HUES48 (cell line): ENCODE data around the gene COA1.
"Not testable (repeated sequence)": the region's sequence is repeated elsewhere in the genome, so short reads cannot be mapped to it uniquely, and the experiment has no call there.

Experiments used
- H3K27ac ChIP-seq: one replicate; pipeline ENCODE4 v1.7.0; 2013; ENCODE audit warnings: low read depth, low read length, inconsistent platforms
- H3K27me3 ChIP-seq: 2 replicates; pipeline ENCODE4 v1.6.1; 2013; ENCODE audit warnings: mild to moderate bottlenecking, low read length; ENCODE audit not compliant: control insufficient read depth, insufficient read depth
- H3K36me3 ChIP-seq: 2 replicates; pipeline ENCODE4 v1.6.1; 2013; ENCODE audit warnings: low read length; ENCODE audit not compliant: control insufficient read depth, insufficient read depth
- H3K4me1 ChIP-seq: 2 replicates; pipeline ENCODE4 v1.6.1; 2013; ENCODE audit warnings: mild to moderate bottlenecking, low read length; ENCODE audit not compliant: control insufficient read depth, insufficient read depth
- H3K4me3 ChIP-seq: 2 replicates; pipeline ENCODE4 v1.5.1; 2013; ENCODE audit warnings: mild to moderate bottlenecking, low read depth, low read length
- H3K9ac ChIP-seq: 2 replicates; pipeline ENCODE4 v1.6.1; 2013; ENCODE audit warnings: mild to moderate bottlenecking, low read depth, low read length, moderate library complexity
- H3K9me3 ChIP-seq: 2 replicates; pipeline ENCODE4 v1.6.1; 2013; ENCODE audit warnings: low read length; ENCODE audit not compliant: control insufficient read depth, insufficient read depth

The COA1 gene

DNA sequence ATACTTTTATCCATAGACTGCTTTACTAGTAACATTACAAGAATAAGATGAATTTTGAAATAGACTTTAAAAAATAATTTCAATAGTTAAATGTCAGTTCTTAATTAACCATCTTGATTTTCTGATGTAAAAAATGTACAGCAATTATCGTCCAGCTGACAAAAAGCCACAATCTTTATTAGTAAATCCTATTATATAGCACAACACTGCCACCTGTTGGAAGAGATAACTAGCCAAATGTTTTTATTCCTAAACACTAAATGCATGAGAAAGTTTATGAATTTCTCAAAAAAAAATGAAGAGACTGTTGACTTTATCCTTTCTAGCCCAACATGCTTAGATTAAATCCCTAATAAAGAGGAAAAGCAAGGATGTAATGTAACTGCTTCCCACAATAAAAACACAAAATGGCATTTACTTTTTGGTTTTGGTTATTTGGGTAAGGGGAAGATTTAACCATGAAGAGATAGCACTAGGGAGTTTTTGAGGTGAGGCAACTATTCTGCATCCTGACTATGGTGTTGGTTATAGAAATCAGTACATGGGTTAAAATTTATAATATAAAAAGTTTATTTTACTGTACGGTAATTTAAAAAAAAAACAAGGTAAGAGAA, 8.0 kb downstream of the COA1 start:
- no peaks in the 10 kb centered on the region for H3K27me3 ChIP-seq

GRCh38 chr7:43716598-43716997, 12.7 kb downstream of the COA1 start:
- H3K36me3 ChIP-seq = 0 out of 2 replicates have a peak, but pooled peaks cover 5% of the 10 kb centered on the region
- peaks cover 2% of the 10 kb centered on the region; the same call in 1 of the 2 replicates for H3K4me1 ChIP-seq
- H3K4me3 ChIP-seq = no peak overlapping the region
- no peaks in the 10 kb centered on the region for H3K27me3 ChIP-seq
- no peak overlapping the region for H3K27ac ChIP-seq
- H3K9me3 ChIP-seq = no peaks in the 10 kb centered on the region
- H3K9ac ChIP-seq = no peak overlapping the region

More for the DNA sequence above, 8.0 kb downstream of the COA1 start:
- H3K4me1 ChIP-seq = no peaks in the 10 kb centered on the region; the same call in 1 of the 2 replicates
- H3K27ac ChIP-seq = no peak overlapping the region
- no peak overlapping the region for H3K4me3 ChIP-seq
- H3K36me3 ChIP-seq = 0 out of 2 replicates have a peak, but pooled peaks cover 5% of the 10 kb centered on the region
- no peaks in the 10 kb centered on the region for H3K9me3 ChIP-seq
- H3K9ac ChIP-seq = no peak overlapping the region

DNA sequence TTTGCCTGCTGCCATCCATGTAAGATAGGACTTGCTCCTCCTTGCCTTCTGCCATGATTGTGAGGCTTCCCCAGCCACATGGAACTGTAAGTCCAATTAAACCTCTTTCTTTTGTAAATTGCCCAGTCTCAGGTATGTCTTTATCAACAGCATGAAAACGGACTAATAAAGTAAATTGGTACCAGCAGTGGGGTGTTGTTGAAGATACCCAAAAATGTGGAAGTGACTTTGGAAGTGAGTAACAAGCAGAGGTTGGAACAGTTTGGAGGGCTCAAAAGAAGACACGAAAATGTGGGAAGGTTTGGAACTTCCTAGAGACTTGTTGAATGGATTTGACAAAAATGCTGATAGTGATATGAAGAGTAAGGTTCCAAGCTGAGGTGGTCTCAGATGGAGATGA, 13.4 kb downstream of the COA1 start:
- H3K36me3 ChIP-seq, H3K4me3 ChIP-seq, H3K9ac ChIP-seq: not testable (repeated sequence)

DNA sequence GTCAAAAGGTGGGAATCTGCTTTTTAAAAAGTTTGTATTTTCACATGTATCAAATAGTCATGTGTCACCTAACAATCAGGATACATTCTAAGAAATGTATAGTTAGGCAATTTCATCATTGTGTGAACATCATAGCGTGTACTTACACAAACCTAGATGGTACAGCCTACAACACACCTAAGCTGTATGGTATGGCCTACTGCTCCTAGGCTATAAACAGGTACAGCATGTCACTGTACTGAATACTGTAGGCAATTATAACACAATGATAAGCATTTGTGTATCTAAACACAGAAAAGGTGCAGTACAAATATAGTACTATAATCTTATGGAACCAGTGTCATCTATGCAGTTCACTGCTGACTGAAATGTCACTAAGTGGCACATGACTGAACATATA, 17.8 kb downstream of the COA1 start:
- no peaks in the 10 kb centered on the region for H3K27me3 ChIP-seq

More for the DNA sequence above, 13.4 kb downstream of the COA1 start:
- not testable (repeated sequence) for H3K27me3 ChIP-seq, H3K9me3 ChIP-seq, H3K4me1 ChIP-seq, H3K27ac ChIP-seq

DNA sequence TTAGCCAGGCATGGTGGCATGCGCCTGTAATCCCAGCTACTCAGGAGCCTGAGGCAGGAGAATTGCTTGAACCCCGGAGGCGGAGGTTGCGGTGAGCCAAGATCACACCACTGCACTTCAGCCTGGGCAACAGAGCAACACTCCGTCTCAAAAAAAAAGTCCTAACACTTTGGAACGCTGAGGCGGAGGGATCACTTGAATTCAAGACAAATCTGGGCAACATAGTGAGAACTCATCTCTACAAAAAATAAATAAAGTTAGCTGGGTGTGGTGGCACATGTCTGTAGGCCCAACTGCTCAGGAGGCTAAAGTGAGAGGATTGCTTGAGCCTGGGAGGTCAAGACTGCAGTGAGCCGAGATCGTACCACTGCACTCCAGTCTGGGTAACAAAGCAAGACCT, 21.3 kb downstream of the COA1 start:
- not testable (repeated sequence) for H3K9me3 ChIP-seq

More for the DNA sequence above, 17.8 kb downstream of the COA1 start:
- H3K4me3 ChIP-seq = no peak overlapping the region
- no peaks in the 10 kb centered on the region for H3K36me3 ChIP-seq
- H3K4me1 ChIP-seq = peaks cover 15% of the 10 kb centered on the region
- no peaks in the 10 kb centered on the region for H3K9me3 ChIP-seq
- no peak overlapping the region for H3K27ac ChIP-seq
- no peak overlapping the region for H3K9ac ChIP-seq

DNA sequence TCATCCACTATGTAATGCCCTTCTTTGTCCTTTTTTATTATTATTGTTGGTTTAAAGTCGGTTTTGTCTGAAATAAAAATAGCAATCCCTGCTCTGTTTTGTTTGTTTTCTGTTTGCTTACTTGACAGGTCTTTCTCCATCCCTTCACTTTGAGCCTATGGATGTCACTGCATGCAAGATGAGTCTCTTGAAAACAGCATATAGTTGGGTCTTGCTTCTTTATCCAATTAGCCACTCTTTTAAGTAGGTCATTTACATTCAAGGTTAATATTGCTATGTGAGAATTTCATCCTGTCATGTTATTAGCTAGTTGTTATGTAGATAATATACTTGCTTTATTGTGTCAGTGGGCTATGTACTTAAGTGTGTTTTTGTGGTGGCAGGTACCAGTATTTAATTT, 25.8 kb downstream of the COA1 start:
- H3K27me3 ChIP-seq = no peaks in the 10 kb centered on the region
- H3K36me3 ChIP-seq = 0 out of 2 replicates have a peak, but pooled peaks cover 5% of the 10 kb centered on the region
- no peak overlapping the region for H3K27ac ChIP-seq

More for the DNA sequence above, 21.3 kb downstream of the COA1 start:
- H3K36me3 ChIP-seq, H3K27ac ChIP-seq, H3K27me3 ChIP-seq, H3K4me3 ChIP-seq, H3K9ac ChIP-seq: not testable (repeated sequence)
- peaks cover 15% of the 10 kb centered on the region for H3K4me1 ChIP-seq

GRCh38 chr7:43702974-43703373, 26.3 kb downstream of the COA1 start:
- Histone ChIP-seq H3K36me3 (0 out of 2 replicates have a peak, but pooled peaks cover 5% of the 10 kb centered on the region), H3K4me3 (no peak overlapping the region), H3K4me1 (peaks cover 32% of the 10 kb centered on the region), H3K9me3 (no peaks in the 10 kb centered on the region), H3K27ac (no peak overlapping the region), H3K27me3 (no peaks in the 10 kb centered on the region), H3K9ac (no peak overlapping the region)

More for the DNA sequence above, 25.8 kb downstream of the COA1 start:
- Histone ChIP-seq H3K4me1 (peaks cover 28% of the 10 kb centered on the region), H3K9ac (no peak overlapping the region), H3K4me3 (no peak overlapping the region), H3K9me3 (no peaks in the 10 kb centered on the region)

DNA sequence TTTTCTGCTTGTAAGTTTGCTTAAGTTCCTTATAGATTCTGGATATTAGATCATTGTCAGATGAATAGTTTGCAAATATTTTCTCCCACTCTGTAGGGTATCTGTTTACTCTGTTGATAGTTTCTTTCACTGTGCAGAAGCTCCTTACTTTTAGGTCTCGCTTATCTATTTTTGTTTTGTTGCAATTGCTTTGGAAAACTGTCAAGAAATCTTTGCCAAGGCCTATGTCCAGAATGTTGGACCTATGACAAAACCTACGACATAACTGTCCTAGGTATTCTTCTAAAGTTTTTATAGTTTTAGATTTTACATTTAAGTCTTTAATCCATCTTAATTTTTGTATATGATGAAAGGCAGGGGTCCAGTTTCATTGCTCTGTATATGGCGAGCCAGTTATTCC, 27.4 kb downstream of the COA1 start:
- Histone ChIP-seq H3K4me1 (peaks cover 37% of the 10 kb centered on the region), H3K27ac (peak overlapping the region; percentile 71), H3K27me3 (no peaks in the 10 kb centered on the region)

DNA sequence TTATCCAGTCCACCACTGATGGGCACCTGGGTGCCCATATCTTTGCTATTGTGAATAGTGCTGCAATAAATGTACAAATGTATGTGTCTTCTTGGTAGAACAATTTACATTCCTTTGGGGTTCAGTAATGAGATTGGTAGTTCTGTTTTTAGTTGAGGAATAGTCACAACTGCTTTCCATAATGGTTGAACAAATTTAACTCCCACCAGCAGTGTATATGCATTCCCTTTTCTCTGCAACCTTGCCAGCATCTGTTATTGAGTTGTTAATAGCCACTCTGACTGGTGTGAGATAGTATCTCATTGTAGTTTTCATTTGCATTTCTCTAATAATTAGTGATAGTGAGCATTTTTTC, 27.8 kb downstream of the COA1 start:
- H3K4me3 ChIP-seq = no peak overlapping the region

More for the DNA sequence above, 27.4 kb downstream of the COA1 start:
- H3K9ac ChIP-seq = no peak overlapping the region
- no peak overlapping the region for H3K4me3 ChIP-seq
- H3K36me3 ChIP-seq = 0 out of 2 replicates have a peak, but pooled peaks cover 5% of the 10 kb centered on the region
- no peaks in the 10 kb centered on the region for H3K9me3 ChIP-seq

DNA sequence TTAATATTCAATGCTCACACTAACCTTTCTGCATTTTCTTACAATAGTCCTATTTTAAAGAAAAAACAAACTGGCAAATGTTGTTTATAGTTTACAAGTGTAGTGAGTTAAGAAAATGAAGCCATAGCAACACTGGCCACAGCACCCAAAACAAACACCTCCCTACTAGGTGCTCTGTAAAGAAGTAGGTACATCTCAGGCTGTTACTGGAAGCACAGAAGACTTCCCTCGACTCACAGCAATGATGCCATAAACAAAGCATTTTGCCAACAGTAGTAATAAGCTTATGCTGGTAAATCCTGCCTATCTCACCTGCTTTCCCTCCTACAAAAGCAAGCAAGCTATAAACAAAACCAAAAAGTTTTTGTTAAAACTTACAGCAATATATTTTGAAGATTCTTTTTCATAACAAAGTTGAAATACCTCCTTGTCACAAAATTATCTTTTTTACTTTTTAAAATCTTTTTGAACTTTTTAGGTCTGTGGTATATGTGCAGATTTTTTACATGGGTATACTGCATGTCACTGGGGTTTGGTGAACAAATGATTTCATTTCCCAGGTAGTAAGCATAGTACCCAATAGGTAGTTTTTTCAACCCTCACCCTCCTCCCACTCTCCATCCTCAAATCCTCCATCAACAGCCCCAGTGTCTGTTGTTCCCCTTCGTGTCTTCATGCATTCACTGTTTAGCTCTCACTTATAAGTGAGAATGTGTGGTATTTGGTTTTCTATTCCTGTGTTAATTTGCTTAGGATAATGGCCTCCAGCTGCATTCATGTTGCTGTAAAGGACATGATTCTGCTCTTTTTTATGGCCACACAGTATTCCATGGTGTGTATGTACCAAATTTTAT, 28.4 kb downstream of the COA1 start:
- peaks cover 38% of the 10 kb centered on the region for H3K4me1 ChIP-seq
- no peaks in the 10 kb centered on the region for H3K27me3 ChIP-seq
- no peaks in the 10 kb centered on the region for H3K9me3 ChIP-seq
- H3K4me3 ChIP-seq = no peak overlapping the region
- peak overlapping the region; percentile 71 for H3K27ac ChIP-seq
- H3K36me3 ChIP-seq = 0 out of 2 replicates have a peak, but pooled peaks cover 5% of the 10 kb centered on the region
- no peak overlapping the region for H3K9ac ChIP-seq

More for the DNA sequence above, 27.8 kb downstream of the COA1 start:
- Histone ChIP-seq H3K9me3 (no peaks in the 10 kb centered on the region), H3K27ac (peak overlapping the region; percentile 71), H3K36me3 (0 out of 2 replicates have a peak, but pooled peaks cover 5% of the 10 kb centered on the region), H3K4me1 (peaks cover 37% of the 10 kb centered on the region), H3K9ac (no peak overlapping the region), H3K27me3 (no peaks in the 10 kb centered on the region)

GRCh38 chr7:43700059-43700501, 29.2 kb downstream of the COA1 start:
- Histone ChIP-seq H3K27ac (no peak overlapping the region), H3K4me1 (peaks cover 46% of the 10 kb centered on the region)

More at GRCh38 chr7:43700059-43700501, 29.2 kb downstream of the COA1 start:
- no peak overlapping the region for H3K9ac ChIP-seq
- 0 out of 2 replicates have a peak, but pooled peaks cover 5% of the 10 kb centered on the region for H3K36me3 ChIP-seq
- H3K4me3 ChIP-seq = no peak overlapping the region
- no peaks in the 10 kb centered on the region for H3K9me3 ChIP-seq
- H3K27me3 ChIP-seq = no peaks in the 10 kb centered on the region
